Measurements from ENCODE around the gene PVALEF.
A peak's percentile ranks its signal among the peaks of the same experiment; 100 is the strongest.

The PVALEF gene

GRCh38 chr17:81196505-81197408 lies 31.4 kb downstream of the PVALEF start:
- DNase-seq (ENCODE audit: low spot score): no peak

- no peak for DNase-seq (ENCODE audit: low spot score)
Observed at GRCh38 chr17:81197409-81197795, 32.1 kb downstream of the PVALEF start.

GRCh38 chr17:81197831-81198490 lies 32.7 kb downstream of the PVALEF start:
- DNase-seq (ENCODE audit: low spot score): no peak

GRCh38 chr17:81198826-81199481 lies 33.6 kb downstream of the PVALEF start:
- DNase-seq (ENCODE audit: low spot score): no peak

GRCh38 chr17:81199482-81199830 lies 34.1 kb downstream of the PVALEF start:
- no peak for DNase-seq (ENCODE audit: low spot score)

GRCh38 chr17:81200201-81200600 lies 34.9 kb downstream of the PVALEF start:
- no peak for DNase-seq (ENCODE audit: low spot score)

- peak; percentile 55 for DNase-seq (ENCODE audit: low spot score)
Observed at GRCh38 chr17:81200695-81201580, 35.6 kb downstream of the PVALEF start.

GRCh38 chr17:81202318-81202717 lies 37.0 kb downstream of the PVALEF start:
- DNase-seq (ENCODE audit: low spot score): no peak

- no peak for DNase-seq (ENCODE audit: low spot score)
Observed at GRCh38 chr17:81203136-81203535, 37.8 kb downstream of the PVALEF start.

- DNase-seq (ENCODE audit: low spot score): no peak
Observed at GRCh38 chr17:81204578-81204977, 39.3 kb downstream of the PVALEF start.

GRCh38 chr17:81206166-81206565 lies 40.9 kb downstream of the PVALEF start:
- DNase-seq (ENCODE audit: low spot score): no peak

GRCh38 chr17:81206657-81207056 lies 41.4 kb downstream of the PVALEF start:
- DNase-seq (ENCODE audit: low spot score): no peak

- DNase-seq (ENCODE audit: low spot score): peak; percentile 63
Observed at GRCh38 chr17:81207610-81208581, 42.6 kb downstream of the PVALEF start.

- no peak for DNase-seq (ENCODE audit: low spot score)
Observed at GRCh38 chr17:81208651-81209050, 43.3 kb downstream of the PVALEF start.

- no peak for DNase-seq (ENCODE audit: low spot score)
Observed at GRCh38 chr17:81209141-81209540, 43.8 kb downstream of the PVALEF start.

- DNase-seq (ENCODE audit: low spot score): no peak
Observed at GRCh38 chr17:81210466-81210865, 45.2 kb downstream of the PVALEF start.

- no peak for DNase-seq (ENCODE audit: low spot score)
Observed at GRCh38 chr17:81210868-81211267, 45.6 kb downstream of the PVALEF start.

- DNase-seq (ENCODE audit: low spot score): no peak
Observed at GRCh38 chr17:81212365-81212764, 47.1 kb downstream of the PVALEF start.

- DNase-seq (ENCODE audit: low spot score): no peak
Observed at GRCh38 chr17:81213978-81214377, 48.7 kb downstream of the PVALEF start.

GRCh38 chr17:81217491-81217890 lies 52.2 kb downstream of the PVALEF start:
- DNase-seq (ENCODE audit: low spot score): no peak

GRCh38 chr17:81218459-81218858 lies 53.2 kb downstream of the PVALEF start:
- DNase-seq (ENCODE audit: low spot score): no peak

Measured in germinal center (tissue), 1 donor.